ENCODE results near the gene NMRK2. TPM values are rescaled to one million over a fixed set of nuclear protein-coding genes. Genes with fewer than 3 reads are reported as not detected.

The NMRK2 gene
- total RNA-seq, 1 donor from 2014 or later: 0.73 TPM

DNA sequence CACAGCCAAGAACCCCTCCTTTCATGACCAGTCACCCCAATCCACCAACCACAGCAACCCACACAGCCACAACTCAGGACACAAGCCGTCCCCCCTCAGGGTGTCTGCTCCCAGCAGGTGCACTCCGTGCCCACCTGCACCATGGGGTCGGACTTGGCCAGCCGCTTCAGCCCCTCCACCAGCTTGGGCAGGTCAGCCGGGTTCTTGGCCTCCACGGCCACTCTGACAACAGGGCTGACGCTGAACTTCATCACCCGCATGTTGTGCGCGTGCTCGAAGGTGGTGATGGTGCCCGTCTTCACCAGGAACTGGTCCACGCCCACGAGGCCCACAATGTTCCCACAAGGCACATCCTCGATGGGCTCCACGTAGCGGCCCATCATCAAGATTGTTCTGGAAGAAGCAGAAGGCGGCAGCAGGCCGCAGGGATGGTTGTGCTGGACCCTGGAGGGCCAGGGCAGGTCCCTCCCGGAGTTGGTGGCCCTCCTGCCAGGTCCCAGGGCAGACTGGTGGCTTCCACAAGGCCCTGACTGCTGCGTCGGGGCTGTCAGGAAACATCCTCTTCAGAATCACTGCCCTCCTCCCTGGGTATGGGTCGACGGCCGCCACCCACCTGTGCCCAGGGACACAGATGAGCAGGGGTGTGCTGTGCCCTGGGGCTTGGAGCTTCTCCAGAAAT, 46.9 kb downstream of the NMRK2 start:
- no peaks in the 10 kb centered on the region for H3K27me3 Mint-ChIP-seq (ENCODE audit: low read depth, unreplicated experiment)
- no peak overlapping the region for H3K9ac ChIP-seq (ENCODE audit: low read length)
- peaks cover 48% of the 10 kb centered on the region for H3K4me1 Mint-ChIP-seq (ENCODE audit: low read depth, unreplicated experiment)
- H3K36me3 ChIP-seq (ENCODE audit: insufficient read depth, low read length): peaks cover 82% of the 10 kb centered on the region
- H3K4me1 ChIP-seq (ENCODE audit: insufficient read depth, low read length): peaks cover 43% of the 10 kb centered on the region
- H4K20me1 ChIP-seq (ENCODE audit: insufficient read depth, low read length): peaks cover 99% of the 10 kb centered on the region
- peaks cover 98% of the 10 kb centered on the region for H3K79me2 ChIP-seq (ENCODE audit: insufficient read depth, low read length)
- H3K4me3 Mint-ChIP-seq (ENCODE audit: unreplicated experiment): peak overlapping the region; percentile 46
- peak overlapping the region; percentile 98 for H3K4me2 ChIP-seq (ENCODE audit: low read length)
- H3K9me3 Mint-ChIP-seq (ENCODE audit: unreplicated experiment): peaks cover 2% of the 10 kb centered on the region
- no peaks in the 10 kb centered on the region for H3K9me3 ChIP-seq (ENCODE audit: insufficient read depth, low read depth, low read length)
- H3K27ac Mint-ChIP-seq (ENCODE audit: unreplicated experiment): peak overlapping the region; percentile 77
- H2AFZ ChIP-seq (ENCODE audit: low read depth, low read length): no peak overlapping the region
- no peak for TF ChIP-seq EZH2 (IDR thresholded peaks at IDR 0.05; ENCODE audit: insufficient read depth, low read length)
- TF ChIP-seq, protein P1, sequence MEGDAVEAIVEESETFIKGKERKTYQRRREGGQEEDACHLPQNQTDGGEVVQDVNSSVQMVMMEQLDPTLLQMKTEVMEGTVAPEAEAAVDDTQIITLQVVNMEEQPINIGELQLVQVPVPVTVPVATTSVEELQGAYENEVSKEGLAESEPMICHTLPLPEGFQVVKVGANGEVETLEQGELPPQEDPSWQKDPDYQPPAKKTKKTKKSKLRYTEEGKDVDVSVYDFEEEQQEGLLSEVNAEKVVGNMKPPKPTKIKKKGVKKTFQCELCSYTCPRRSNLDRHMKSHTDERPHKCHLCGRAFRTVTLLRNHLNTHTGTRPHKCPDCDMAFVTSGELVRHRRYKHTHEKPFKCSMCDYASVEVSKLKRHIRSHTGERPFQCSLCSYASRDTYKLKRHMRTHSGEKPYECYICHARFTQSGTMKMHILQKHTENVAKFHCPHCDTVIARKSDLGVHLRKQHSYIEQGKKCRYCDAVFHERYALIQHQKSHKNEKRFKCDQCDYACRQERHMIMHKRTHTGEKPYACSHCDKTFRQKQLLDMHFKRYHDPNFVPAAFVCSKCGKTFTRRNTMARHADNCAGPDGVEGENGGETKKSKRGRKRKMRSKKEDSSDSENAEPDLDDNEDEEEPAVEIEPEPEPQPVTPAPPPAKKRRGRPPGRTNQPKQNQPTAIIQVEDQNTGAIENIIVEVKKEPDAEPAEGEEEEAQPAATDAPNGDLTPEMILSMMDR (IDR thresholded peaks at IDR 0.05; ENCODE audit: insufficient read depth, low read depth, low read length): no peak
- DNase-seq (ENCODE audit: low read depth) (no peak), FAIRE-seq (no peak)
- no peaks in the 10 kb centered on the region for H3K27me3 ChIP-seq (ENCODE audit: insufficient read depth, low read length)
- H3K4me3 ChIP-seq (ENCODE audit: insufficient read depth, low read depth, low read length): no peak overlapping the region
- H3K36me3 Mint-ChIP-seq (ENCODE audit: low read depth, unreplicated experiment): peaks cover 36% of the 10 kb centered on the region
- no peak overlapping the region for H3K27ac ChIP-seq (ENCODE audit: low read depth, low read length)

GRCh38 chr19:3980353-3981251, 47.7 kb downstream of the NMRK2 start:
- no peak overlapping the region for H3K4me3 Mint-ChIP-seq (ENCODE audit: unreplicated experiment)
- peak overlapping the region; percentile 98 for H3K4me2 ChIP-seq (ENCODE audit: low read length)
- H3K36me3 Mint-ChIP-seq (ENCODE audit: low read depth, unreplicated experiment): peaks cover 37% of the 10 kb centered on the region
- H4K20me1 ChIP-seq (ENCODE audit: insufficient read depth, low read length): peaks cover 94% of the 10 kb centered on the region
- no peaks in the 10 kb centered on the region for H3K9me3 ChIP-seq (ENCODE audit: insufficient read depth, low read depth, low read length)
- no peak overlapping the region for H3K4me3 ChIP-seq (ENCODE audit: insufficient read depth, low read depth, low read length)
- peaks cover 75% of the 10 kb centered on the region for H3K36me3 ChIP-seq (ENCODE audit: insufficient read depth, low read length)
- no peaks in the 10 kb centered on the region for H3K27me3 Mint-ChIP-seq (ENCODE audit: low read depth, unreplicated experiment)
- H3K4me1 ChIP-seq (ENCODE audit: insufficient read depth, low read length): peaks cover 44% of the 10 kb centered on the region
- TF ChIP-seq EZH2 (IDR thresholded peaks at IDR 0.05; ENCODE audit: insufficient read depth, low read length): no peak
- TF ChIP-seq, protein P1 (IDR thresholded peaks at IDR 0.05; ENCODE audit: insufficient read depth, low read depth, low read length): no peak
- H2AFZ ChIP-seq (ENCODE audit: low read depth, low read length): no peak overlapping the region
- DNase-seq (ENCODE audit: low read depth): no peak
- H3K9me3 Mint-ChIP-seq (ENCODE audit: unreplicated experiment): peaks cover 2% of the 10 kb centered on the region
- H3K27me3 ChIP-seq (ENCODE audit: insufficient read depth, low read length): no peaks in the 10 kb centered on the region
- H3K4me1 Mint-ChIP-seq (ENCODE audit: low read depth, unreplicated experiment): peaks cover 48% of the 10 kb centered on the region
- no peak overlapping the region for H3K27ac Mint-ChIP-seq (ENCODE audit: unreplicated experiment)
- H3K27ac ChIP-seq (ENCODE audit: low read depth, low read length): no peak overlapping the region
- H3K79me2 ChIP-seq (ENCODE audit: insufficient read depth, low read length): peaks cover 95% of the 10 kb centered on the region
- H3K9ac ChIP-seq (ENCODE audit: low read length): peak overlapping the region; percentile 44
- FAIRE-seq: no peak

Data from astrocyte (in vitro differentiated cells and primary cell).